ENCODE results near the gene GRK5.
"Not testable (repeated sequence)": the region's sequence is repeated elsewhere in the genome, so short reads cannot be mapped to it uniquely, and the experiment has no call there.

GRK5 gene

GRCh38 chr10:119221201-119221600 lies 13.8 kb downstream of the GRK5 start:
- H3K36me3 Mint-ChIP-seq (ENCODE audit: low read depth) = no peaks in the 10 kb centered on the region
- no peak overlapping the region for H3K27ac Mint-ChIP-seq
- no peak overlapping the region for H3K4me3 Mint-ChIP-seq
- peaks cover 12% of the 10 kb centered on the region for H3K4me1 Mint-ChIP-seq (ENCODE audit: low read depth)
- no peaks in the 10 kb centered on the region for H3K9me3 Mint-ChIP-seq
- intact Hi-C loops (cut with micrococcal nuclease) = no loop called here
- H3K27me3 Mint-ChIP-seq = peaks cover 6% of the 10 kb centered on the region

- intact Hi-C loops (cut with micrococcal nuclease) = no loop called here
- no peaks in the 10 kb centered on the region for H3K36me3 Mint-ChIP-seq (ENCODE audit: low read depth)
- peaks cover 12% of the 10 kb centered on the region for H3K4me1 Mint-ChIP-seq (ENCODE audit: low read depth)
- H3K9me3 Mint-ChIP-seq = no peaks in the 10 kb centered on the region
- H3K27ac Mint-ChIP-seq = no peak overlapping the region
- peaks cover 6% of the 10 kb centered on the region for H3K27me3 Mint-ChIP-seq
- H3K4me3 Mint-ChIP-seq = no peak overlapping the region
Measured at GRCh38 chr10:119221666-119222065, 14.3 kb downstream of the GRK5 start.

DNA sequence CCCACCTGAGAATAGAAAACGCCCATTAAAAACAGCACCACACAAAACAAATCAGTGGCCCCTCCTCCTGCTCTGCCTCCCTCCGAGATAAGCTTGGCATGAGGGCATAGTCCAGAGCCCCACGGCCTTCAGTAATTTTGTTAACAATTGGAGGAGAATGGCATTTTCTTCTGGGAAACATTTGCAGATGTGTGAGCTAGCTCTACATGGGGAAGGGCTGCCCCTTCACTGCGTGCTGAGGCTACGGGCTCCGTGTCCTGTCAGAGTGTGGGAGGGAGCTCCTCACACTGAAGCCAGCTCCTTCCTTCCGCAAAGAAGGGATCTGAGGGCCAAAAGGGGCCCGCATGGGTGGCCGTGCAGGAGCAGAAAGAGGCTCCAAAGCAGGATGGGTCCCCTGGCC lies 15.2 kb downstream of the GRK5 start:
- H3K27me3 Mint-ChIP-seq = peaks cover 6% of the 10 kb centered on the region
- H3K4me3 Mint-ChIP-seq = no peak overlapping the region
- intact Hi-C loops (cut with micrococcal nuclease) = no loop called here
- H3K27ac Mint-ChIP-seq = no peak overlapping the region
- H3K4me1 Mint-ChIP-seq (ENCODE audit: low read depth) = peaks cover 12% of the 10 kb centered on the region
- H3K9me3 Mint-ChIP-seq = no peaks in the 10 kb centered on the region
- H3K36me3 Mint-ChIP-seq (ENCODE audit: low read depth) = no peaks in the 10 kb centered on the region

DNA sequence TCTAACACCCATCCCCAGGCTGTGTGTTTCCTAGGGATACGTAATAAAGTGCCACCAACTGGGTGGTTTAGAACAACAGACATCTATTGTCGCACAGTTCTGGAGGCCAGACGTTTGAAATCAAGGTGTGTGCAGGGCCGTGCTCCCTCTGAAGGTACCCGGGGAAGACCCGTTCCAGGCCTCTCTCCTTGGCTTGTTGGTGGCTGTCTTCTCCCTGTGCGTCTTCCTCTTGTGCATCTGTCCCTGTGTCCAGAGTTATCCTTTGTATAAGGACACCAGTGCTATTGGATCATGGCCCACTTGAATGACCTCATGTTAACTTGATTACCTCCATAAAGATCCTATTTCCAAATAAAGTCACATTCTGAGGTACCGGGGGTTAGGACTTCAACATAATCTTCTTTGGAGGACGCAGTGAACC lies 15.6 kb downstream of the GRK5 start:
- Mint-ChIP-seq H3K27ac (no peak overlapping the region), H3K27me3 (peaks cover 6% of the 10 kb centered on the region), H3K4me1 (ENCODE audit: low read depth) (peaks cover 12% of the 10 kb centered on the region), H3K9me3 (no peaks in the 10 kb centered on the region), H3K4me3 (no peak overlapping the region), H3K36me3 (ENCODE audit: low read depth) (no peaks in the 10 kb centered on the region)
- intact Hi-C loops (cut with micrococcal nuclease) = no loop called here

- no peaks in the 10 kb centered on the region for H3K9me3 Mint-ChIP-seq
- peaks cover 12% of the 10 kb centered on the region for H3K4me1 Mint-ChIP-seq (ENCODE audit: low read depth)
- peaks cover 8% of the 10 kb centered on the region for H3K27me3 Mint-ChIP-seq
- no peaks in the 10 kb centered on the region for H3K36me3 Mint-ChIP-seq (ENCODE audit: low read depth)
- intact Hi-C loops (cut with micrococcal nuclease) = no loop called here
- no peak overlapping the region for H3K4me3 Mint-ChIP-seq
- H3K27ac Mint-ChIP-seq = no peak overlapping the region
Measured at GRCh38 chr10:119225083-119225658, 17.8 kb downstream of the GRK5 start.

DNA sequence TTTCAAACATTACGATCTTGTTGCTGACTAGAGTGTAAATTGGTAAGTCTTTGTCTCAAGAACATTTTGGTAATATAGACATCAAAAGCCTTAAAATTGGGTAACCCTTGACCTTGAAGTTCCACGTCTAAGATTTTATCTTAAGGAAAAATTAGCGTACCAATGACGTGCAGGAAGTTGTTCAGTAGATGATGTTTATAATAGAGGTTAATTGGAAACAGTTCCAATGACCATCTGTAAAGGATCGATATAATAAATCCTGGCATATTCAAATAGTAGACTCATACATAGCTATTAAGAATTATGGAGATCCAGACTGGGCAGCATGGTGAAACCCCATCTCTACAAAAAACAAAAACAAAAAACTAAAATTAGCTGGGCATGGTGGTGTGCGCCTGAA lies 20.5 kb downstream of the GRK5 start:
- no peak overlapping the region for H3K4me3 Mint-ChIP-seq
- H3K36me3 Mint-ChIP-seq (ENCODE audit: low read depth) = no peaks in the 10 kb centered on the region
- H3K27ac Mint-ChIP-seq = no peak overlapping the region

GRCh38 chr10:119231654-119232053 lies 24.3 kb downstream of the GRK5 start:
- H3K4me1 Mint-ChIP-seq (ENCODE audit: low read depth) = no peaks in the 10 kb centered on the region
- intact Hi-C loops (cut with micrococcal nuclease) = no loop called here
- H3K36me3 Mint-ChIP-seq (ENCODE audit: low read depth) = no peaks in the 10 kb centered on the region
- H3K27me3 Mint-ChIP-seq = peaks cover 6% of the 10 kb centered on the region
- H3K9me3 Mint-ChIP-seq = no peaks in the 10 kb centered on the region
- H3K27ac Mint-ChIP-seq = no peak overlapping the region
- no peak overlapping the region for H3K4me3 Mint-ChIP-seq

More for the DNA sequence above, 20.5 kb downstream of the GRK5 start:
- intact Hi-C loops (cut with micrococcal nuclease) = no loop called here
- H3K9me3 Mint-ChIP-seq = no peaks in the 10 kb centered on the region
- H3K4me1 Mint-ChIP-seq (ENCODE audit: low read depth) = no peaks in the 10 kb centered on the region
- H3K27me3 Mint-ChIP-seq = peaks cover 4% of the 10 kb centered on the region

DNA sequence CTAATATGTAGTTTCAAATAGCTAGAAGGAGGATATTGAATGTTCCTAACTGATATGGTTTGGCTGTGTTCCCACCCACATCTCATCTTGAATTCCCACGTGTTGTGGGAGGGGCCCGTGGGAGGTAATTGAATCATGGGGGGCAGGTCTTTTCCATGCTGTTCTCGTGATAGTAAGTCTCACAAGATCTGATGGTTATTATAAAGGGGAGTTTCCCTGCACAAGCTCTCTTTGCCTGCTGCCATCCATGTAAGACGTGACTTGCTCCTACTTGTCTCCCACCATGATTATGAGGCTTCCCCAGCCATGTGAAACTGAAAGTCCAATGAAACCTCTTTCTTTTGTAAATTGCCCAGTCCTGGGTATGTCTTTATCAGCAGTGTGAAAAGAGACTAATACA lies 25.1 kb downstream of the GRK5 start:
- intact Hi-C loops (cut with micrococcal nuclease); H3K9me3 Mint-ChIP-seq; H3K36me3 Mint-ChIP-seq (ENCODE audit: low read depth); H3K27ac Mint-ChIP-seq; H3K4me3 Mint-ChIP-seq; H3K4me1 Mint-ChIP-seq (ENCODE audit: low read depth); H3K27me3 Mint-ChIP-seq: not testable (repeated sequence)

DNA sequence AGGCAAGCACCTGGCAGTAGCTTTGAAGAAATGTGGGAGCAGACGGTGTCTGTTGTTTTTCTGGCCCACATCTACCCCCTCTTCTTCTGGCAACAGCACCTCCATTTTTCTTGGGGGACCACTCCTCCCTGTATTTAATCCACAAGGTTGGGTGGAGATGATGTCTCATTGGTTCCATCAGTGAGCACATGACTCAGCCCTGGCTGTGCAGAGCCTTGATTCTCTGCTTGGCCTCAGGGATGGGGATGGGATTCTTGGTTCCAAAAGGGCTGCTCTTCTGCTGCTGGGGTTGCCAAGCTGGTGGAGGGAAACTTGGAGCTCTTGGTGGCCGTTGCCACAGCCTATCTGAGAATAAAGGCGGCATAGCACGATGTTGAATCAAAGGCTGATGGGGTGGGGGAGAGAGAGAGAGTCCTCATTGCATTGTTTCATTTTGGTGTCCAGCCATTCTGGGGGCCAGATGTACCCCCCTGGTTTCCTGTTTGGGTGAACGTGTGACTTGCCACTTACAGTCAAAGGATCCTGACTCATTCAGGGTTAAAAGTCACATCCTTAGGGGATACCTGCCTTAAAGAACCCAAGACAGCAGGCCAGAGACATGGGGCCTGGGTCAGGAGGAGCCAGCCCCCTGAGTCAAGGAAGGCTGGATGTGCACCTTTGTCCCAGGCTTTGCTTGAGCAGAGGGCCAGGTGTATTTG lies 25.9 kb downstream of the GRK5 start:
- peaks cover 6% of the 10 kb centered on the region for H3K27me3 Mint-ChIP-seq
- H3K4me1 Mint-ChIP-seq (ENCODE audit: low read depth) = no peaks in the 10 kb centered on the region
- H3K36me3 Mint-ChIP-seq (ENCODE audit: low read depth) = no peaks in the 10 kb centered on the region
- no peak overlapping the region for H3K27ac Mint-ChIP-seq
- H3K4me3 Mint-ChIP-seq = no peak overlapping the region
- intact Hi-C loops (cut with micrococcal nuclease) = no loop called here
- H3K9me3 Mint-ChIP-seq = no peaks in the 10 kb centered on the region

DNA sequence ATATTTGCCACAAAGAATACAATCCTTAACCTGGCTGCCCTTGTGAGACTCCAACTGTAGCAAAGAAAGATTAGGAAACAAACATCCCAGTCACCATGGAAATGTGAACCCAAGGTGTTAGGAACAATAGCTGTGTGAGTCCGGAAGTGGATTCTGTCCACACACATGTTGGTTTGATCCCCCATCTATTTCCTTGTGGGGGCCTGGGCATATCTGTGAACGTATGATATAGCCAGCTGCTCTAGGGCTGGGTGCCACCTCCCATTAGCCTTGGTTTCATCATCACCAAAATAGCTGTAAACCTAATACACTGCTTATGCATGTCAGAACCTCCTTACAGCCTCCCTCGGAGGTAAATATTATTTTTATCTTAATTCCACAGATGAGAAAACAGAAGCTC lies 26.4 kb downstream of the GRK5 start:
- Mint-ChIP-seq H3K4me3 (no peak overlapping the region), H3K27me3 (peaks cover 6% of the 10 kb centered on the region), H3K9me3 (no peaks in the 10 kb centered on the region), H3K4me1 (ENCODE audit: low read depth) (no peaks in the 10 kb centered on the region), H3K27ac (no peak overlapping the region), H3K36me3 (ENCODE audit: low read depth) (no peaks in the 10 kb centered on the region)
- intact Hi-C loops (cut with micrococcal nuclease) = no loop called here

- H3K9me3 Mint-ChIP-seq = no peaks in the 10 kb centered on the region
- H3K36me3 Mint-ChIP-seq (ENCODE audit: low read depth) = no peaks in the 10 kb centered on the region
- no peak overlapping the region for H3K27ac Mint-ChIP-seq
- intact Hi-C loops (cut with micrococcal nuclease) = no loop called here
- no peak overlapping the region for H3K4me3 Mint-ChIP-seq
- H3K27me3 Mint-ChIP-seq = peaks cover 4% of the 10 kb centered on the region
- H3K4me1 Mint-ChIP-seq (ENCODE audit: low read depth) = no peaks in the 10 kb centered on the region
Measured at GRCh38 chr10:119235356-119235755, 28.0 kb downstream of the GRK5 start.

DNA sequence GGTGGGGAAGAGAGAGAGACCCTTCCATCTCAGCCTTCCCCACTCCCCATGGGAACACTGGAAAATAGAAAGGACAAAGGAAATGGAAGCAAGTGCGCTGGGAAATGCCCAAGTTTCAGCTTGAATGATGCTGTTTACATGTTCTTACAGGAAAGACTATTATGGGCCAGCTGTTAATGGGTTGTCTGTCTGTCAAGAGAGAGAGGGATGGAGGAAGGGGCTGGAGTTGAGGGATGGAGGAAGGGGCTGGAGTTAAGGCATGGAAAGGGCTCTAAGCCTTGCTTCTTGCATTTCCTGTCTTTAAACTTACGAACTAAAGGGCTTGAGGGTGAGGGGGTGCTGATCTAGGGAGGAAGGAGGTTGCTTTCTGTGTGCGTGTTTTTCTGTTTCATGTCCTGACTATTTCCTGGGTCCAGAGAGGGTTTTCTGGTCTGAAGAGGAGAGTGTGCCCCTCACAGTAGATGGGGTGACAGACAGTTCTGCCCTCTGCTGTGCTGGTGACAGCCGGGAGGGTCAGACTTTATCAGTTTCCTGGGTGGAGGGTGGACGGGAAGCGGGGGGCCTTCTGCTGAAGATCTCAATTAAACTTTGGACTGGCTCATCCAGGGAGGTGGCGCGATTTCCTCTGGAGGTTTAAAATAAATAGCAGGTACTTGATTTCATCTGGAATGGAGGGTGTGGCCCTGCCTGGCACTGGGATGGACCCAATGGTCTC lies 30.5 kb downstream of the GRK5 start:
- intact Hi-C loops (cut with micrococcal nuclease) = no loop called here
- Mint-ChIP-seq H3K9me3 (no peaks in the 10 kb centered on the region), H3K4me1 (ENCODE audit: low read depth) (no peaks in the 10 kb centered on the region), H3K4me3 (no peak overlapping the region), H3K27me3 (peaks cover 3% of the 10 kb centered on the region), H3K27ac (no peak overlapping the region), H3K36me3 (ENCODE audit: low read depth) (no peaks in the 10 kb centered on the region)

GRCh38 chr10:119238577-119238976 lies 31.2 kb downstream of the GRK5 start:
- H3K9me3 Mint-ChIP-seq = no peaks in the 10 kb centered on the region
- H3K36me3 Mint-ChIP-seq (ENCODE audit: low read depth) = no peaks in the 10 kb centered on the region

DNA sequence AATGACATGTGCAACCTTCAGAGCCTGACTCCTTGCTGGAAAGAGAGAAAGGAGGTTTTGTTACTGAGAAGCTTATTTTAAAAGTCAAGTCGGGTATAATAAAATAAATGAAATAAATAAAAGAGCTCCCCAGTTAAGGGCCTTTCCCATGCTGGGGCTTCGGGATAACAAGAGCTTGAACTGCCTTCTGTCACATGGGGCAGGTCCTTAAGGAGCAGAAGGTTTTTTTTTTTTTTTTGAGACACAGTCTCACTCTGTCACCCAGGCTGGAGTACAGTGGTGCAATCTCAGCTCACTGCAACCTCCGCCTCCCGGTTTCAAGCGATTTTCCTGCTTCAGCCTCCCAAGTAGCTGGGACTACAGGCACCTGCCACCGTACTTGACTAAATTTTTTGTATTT lies 31.6 kb downstream of the GRK5 start:
- intact Hi-C loops (cut with micrococcal nuclease); H3K27me3 Mint-ChIP-seq; H3K27ac Mint-ChIP-seq; H3K4me3 Mint-ChIP-seq; H3K9me3 Mint-ChIP-seq; H3K4me1 Mint-ChIP-seq (ENCODE audit: low read depth); H3K36me3 Mint-ChIP-seq (ENCODE audit: low read depth): not testable (repeated sequence)

More at GRCh38 chr10:119238577-119238976, 31.2 kb downstream of the GRK5 start:
- intact Hi-C loops (cut with micrococcal nuclease) = no loop called here
- no peaks in the 10 kb centered on the region for H3K4me1 Mint-ChIP-seq (ENCODE audit: low read depth)
- H3K4me3 Mint-ChIP-seq = no peak overlapping the region
- H3K27me3 Mint-ChIP-seq = peaks cover 3% of the 10 kb centered on the region
- H3K27ac Mint-ChIP-seq = no peak overlapping the region
